ENCODE measurements around the gene PRR5L.

The PRR5L gene

DNA sequence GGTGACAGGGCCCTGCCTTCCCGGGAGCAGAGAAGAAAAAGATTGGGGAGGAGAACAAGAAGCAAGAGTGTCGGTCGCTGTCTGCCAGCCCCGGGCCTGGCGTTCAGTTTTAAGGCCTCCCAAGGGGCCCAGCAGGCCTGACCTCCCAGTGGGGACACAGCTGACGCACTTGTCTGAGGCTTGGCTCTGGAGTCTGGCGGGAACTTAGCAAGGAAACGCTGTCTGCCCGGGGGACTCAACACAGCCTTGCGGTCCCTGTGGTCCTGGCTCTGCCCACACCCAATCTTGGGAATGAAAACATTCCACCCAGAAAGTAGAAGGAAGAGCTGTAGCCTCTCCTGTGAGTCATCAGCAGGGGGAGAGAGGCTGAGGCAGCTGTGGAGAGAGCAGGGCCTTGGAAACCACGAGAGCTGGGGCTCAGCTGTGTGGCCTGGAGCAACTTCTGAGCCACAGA, 159.6 kb downstream of the PRR5L start:
- TF ChIP-seq, protein P1, sequence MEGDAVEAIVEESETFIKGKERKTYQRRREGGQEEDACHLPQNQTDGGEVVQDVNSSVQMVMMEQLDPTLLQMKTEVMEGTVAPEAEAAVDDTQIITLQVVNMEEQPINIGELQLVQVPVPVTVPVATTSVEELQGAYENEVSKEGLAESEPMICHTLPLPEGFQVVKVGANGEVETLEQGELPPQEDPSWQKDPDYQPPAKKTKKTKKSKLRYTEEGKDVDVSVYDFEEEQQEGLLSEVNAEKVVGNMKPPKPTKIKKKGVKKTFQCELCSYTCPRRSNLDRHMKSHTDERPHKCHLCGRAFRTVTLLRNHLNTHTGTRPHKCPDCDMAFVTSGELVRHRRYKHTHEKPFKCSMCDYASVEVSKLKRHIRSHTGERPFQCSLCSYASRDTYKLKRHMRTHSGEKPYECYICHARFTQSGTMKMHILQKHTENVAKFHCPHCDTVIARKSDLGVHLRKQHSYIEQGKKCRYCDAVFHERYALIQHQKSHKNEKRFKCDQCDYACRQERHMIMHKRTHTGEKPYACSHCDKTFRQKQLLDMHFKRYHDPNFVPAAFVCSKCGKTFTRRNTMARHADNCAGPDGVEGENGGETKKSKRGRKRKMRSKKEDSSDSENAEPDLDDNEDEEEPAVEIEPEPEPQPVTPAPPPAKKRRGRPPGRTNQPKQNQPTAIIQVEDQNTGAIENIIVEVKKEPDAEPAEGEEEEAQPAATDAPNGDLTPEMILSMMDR (IDR thresholded peaks at IDR 0.05; ENCODE audit: insufficient read depth, low read length, poor library complexity, severe bottlenecking), result no peak
- TF ChIP-seq EZH2phosphoT487 (conservative IDR thresholded peaks at IDR 0.05; ENCODE audit: low read length), result no peak
- H3K9me3 ChIP-seq (ENCODE audit: insufficient read depth, low read length), result no peaks in the 10 kb centered on the region
- no peak overlapping the region for H2AFZ ChIP-seq (ENCODE audit: low read depth, low read length, severe bottlenecking)
- H3K36me3 ChIP-seq (ENCODE audit: low read length), result no peaks in the 10 kb centered on the region
- no peak overlapping the region for H3K9ac ChIP-seq (ENCODE audit: low read length)
- H3K27ac ChIP-seq (ENCODE audit: low read depth, low read length), result no peak overlapping the region
- H3F3A ChIP-seq (ENCODE audit: insufficient read depth), result no peaks in the 10 kb centered on the region
- H4K20me1 ChIP-seq (ENCODE audit: low read depth, low read length), result no peaks in the 10 kb centered on the region
- H3K27me3 ChIP-seq (ENCODE audit: low read length), result no peaks in the 10 kb centered on the region
- H3K9me2 ChIP-seq (replicated peaks; ENCODE audit: insufficient read depth, low read length), result no peaks in the 10 kb centered on the region
- H3K4me2 ChIP-seq (ENCODE audit: low read depth, low read length, poor library complexity, severe bottlenecking), result no peak overlapping the region
- H3K4me3 ChIP-seq (ENCODE audit: insufficient read depth, low read length, poor library complexity, severe bottlenecking), result no peak overlapping the region
- H3K79me2 ChIP-seq (ENCODE audit: insufficient read depth, low read length), result no peaks in the 10 kb centered on the region

DNA sequence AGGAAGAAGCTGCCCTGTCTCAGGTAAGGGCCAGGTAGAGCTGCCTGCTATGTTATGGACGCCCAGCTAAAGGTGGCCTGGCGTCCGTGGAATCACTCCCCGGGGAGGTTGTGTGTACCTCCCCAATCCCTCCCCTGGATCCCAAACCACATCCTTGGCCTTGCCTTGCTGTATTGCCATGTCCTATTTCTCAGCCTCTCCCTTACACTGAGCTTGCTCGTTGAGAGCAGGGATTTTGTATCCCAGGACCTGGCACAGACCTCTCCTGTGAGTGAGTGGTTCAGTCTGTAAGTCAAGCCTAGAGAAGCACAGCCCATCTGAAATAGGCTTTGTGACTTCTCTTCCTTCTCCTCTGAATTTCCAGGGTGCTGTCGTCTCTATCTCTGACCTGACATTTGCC, 160.1 kb downstream of the PRR5L start:
- Histone ChIP-seq H2AFZ (ENCODE audit: low read depth, low read length, severe bottlenecking) (no peak overlapping the region), H3K27me3 (ENCODE audit: low read length) (no peaks in the 10 kb centered on the region), H3K79me2 (ENCODE audit: insufficient read depth, low read length) (no peaks in the 10 kb centered on the region), H3K9me2 (replicated peaks; ENCODE audit: insufficient read depth, low read length) (no peaks in the 10 kb centered on the region), H4K20me1 (ENCODE audit: low read depth, low read length) (no peaks in the 10 kb centered on the region), H3K36me3 (ENCODE audit: low read length) (no peaks in the 10 kb centered on the region), H3K27ac (ENCODE audit: low read depth, low read length) (no peak overlapping the region), H3K9me3 (ENCODE audit: insufficient read depth, low read length) (no peaks in the 10 kb centered on the region), H3K4me2 (ENCODE audit: low read depth, low read length, poor library complexity, severe bottlenecking) (no peak overlapping the region), H3F3A (ENCODE audit: insufficient read depth) (no peaks in the 10 kb centered on the region), H3K4me3 (ENCODE audit: insufficient read depth, low read length, poor library complexity, severe bottlenecking) (no peak overlapping the region), H3K9ac (ENCODE audit: low read length) (no peak overlapping the region)
- TF ChIP-seq EZH2phosphoT487 (conservative IDR thresholded peaks at IDR 0.05; ENCODE audit: low read length), result no peak
- TF ChIP-seq, protein P1 (IDR thresholded peaks at IDR 0.05; ENCODE audit: insufficient read depth, low read length, poor library complexity, severe bottlenecking), result no peak

DNA sequence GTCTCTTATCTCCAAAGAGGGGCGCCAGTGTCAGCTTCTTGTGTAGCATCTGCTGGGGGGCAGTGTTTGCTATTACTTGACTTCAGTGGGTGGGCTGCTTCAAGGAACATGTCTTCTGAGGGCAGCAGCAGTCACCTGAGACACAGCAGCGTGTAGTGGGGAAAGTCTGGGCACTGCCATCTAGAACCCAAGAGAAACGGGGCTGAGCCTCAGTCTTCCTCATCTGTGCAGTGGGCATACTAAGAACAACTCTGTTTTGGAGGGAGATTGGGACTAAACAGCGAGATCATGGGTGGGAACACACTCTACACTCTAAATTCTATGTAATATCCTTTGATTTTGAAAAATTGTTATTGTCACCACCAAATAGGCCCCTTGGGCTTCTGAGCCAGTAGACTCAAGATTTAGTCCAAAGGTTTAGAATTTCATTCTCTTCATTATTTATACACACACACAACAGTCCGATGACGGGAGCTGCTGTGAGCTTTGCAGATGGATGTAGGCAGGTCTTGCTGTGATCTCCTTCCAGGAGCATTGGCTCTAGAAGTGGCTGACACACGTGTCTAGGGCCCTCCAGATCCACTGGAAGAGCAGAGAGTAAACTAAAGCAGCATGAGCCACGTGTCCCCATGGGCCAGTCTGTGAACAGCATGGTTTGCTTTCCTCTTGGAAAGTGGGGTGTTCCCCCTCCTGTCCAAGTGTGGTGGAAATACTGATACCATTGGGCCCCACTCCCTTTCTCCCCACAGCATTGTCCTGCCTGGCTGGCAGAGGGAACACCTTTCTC, 162.2 kb downstream of the PRR5L start:
- TF ChIP-seq, protein P1 (IDR thresholded peaks at IDR 0.05; ENCODE audit: insufficient read depth, low read length, poor library complexity, severe bottlenecking), result no peak
- TF ChIP-seq EZH2phosphoT487 (conservative IDR thresholded peaks at IDR 0.05; ENCODE audit: low read length), result no peak
- Histone ChIP-seq H3K27ac (ENCODE audit: low read depth, low read length) (no peak overlapping the region), H3K9me2 (replicated peaks; ENCODE audit: insufficient read depth, low read length) (no peaks in the 10 kb centered on the region), H2AFZ (ENCODE audit: low read depth, low read length, severe bottlenecking) (no peak overlapping the region), H3K36me3 (ENCODE audit: low read length) (no peaks in the 10 kb centered on the region), H3F3A (ENCODE audit: insufficient read depth) (no peaks in the 10 kb centered on the region), H3K9me3 (ENCODE audit: insufficient read depth, low read length) (no peaks in the 10 kb centered on the region), H3K4me3 (ENCODE audit: insufficient read depth, low read length, poor library complexity, severe bottlenecking) (no peak overlapping the region), H4K20me1 (ENCODE audit: low read depth, low read length) (no peaks in the 10 kb centered on the region), H3K27me3 (ENCODE audit: low read length) (no peaks in the 10 kb centered on the region), H3K79me2 (ENCODE audit: insufficient read depth, low read length) (no peaks in the 10 kb centered on the region), H3K9ac (ENCODE audit: low read length) (no peak overlapping the region), H3K4me2 (ENCODE audit: low read depth, low read length, poor library complexity, severe bottlenecking) (no peak overlapping the region)

All from SU-DHL-6 (cell line).